IPS-11a (cell line): Measurements from ENCODE around the gene NANS.
"Not testable (repeated sequence)": the region's sequence is repeated elsewhere in the genome, so short reads cannot be mapped to it uniquely, and the experiment has no call there.

Source experiments
- H3K4me3 ChIP-seq: one replicate; pipeline ENCODE4 v1.5.1; 2013; ENCODE audit warnings: low read depth, low read length, control low read depth

The NANS gene

DNA sequence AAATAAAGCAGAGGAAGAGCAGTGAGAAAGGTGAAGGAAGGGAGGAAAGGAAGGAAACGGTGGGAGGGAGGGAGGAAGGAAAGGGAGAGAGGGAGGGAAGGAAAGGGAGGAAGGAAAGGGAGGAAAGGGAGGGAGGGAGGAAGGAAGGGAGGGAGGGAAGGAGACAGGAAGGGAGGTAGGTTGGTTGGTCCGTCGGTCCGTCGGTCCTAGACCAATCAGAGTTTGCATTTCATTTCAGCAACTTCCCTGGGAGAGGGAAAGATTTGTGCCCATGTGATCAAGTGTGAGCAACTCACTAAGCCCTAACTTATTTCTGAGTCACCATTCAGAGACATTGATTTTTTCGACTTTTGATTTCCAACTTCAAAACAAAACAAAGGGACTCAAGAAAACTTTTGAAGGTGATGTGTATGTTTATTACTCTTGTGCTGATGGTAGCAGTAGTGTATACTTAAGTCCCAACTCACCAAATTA is 18.8 kb downstream of the NANS start:
- H3K4me3 ChIP-seq = no peak overlapping the region

DNA sequence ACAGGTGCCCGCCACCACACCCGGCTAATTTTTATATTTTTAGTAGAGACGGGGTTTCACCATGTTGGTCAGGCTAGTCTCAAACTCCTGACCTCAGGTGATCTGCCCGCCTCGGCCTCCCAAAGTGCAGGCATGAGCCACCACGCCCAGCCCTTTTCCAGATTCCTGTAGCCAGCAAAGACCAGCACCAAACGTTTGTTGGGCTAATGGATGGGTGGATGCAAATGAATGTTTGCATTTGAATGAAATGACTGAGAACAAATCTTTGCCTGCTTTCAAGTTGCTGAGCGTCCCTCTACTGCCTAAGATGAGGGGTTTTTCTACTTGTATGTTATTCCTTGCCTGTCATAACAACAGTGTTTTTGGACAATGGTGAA is 20.0 kb downstream of the NANS start:
- H3K4me3 ChIP-seq = not testable (repeated sequence)

DNA sequence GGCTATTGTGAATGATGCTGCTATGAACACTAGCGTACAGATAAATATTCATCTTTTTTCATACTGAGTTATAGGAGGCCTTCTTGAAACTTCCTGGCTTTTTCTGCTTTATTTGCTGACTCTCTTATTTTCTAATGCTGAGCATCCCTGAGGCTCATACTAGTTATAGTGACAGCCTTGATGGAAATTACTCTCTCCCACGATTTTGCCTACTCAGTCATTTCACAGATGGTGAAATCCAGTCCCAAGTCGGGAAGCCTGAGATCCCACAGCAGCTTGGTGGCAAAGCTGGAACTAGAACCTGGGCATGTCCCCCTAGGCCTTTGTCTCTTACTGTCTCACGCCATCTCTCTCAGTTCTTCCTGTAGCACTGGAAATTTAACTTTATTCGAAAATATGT is 22.4 kb downstream of the NANS start:
- no peak overlapping the region for H3K4me3 ChIP-seq

DNA sequence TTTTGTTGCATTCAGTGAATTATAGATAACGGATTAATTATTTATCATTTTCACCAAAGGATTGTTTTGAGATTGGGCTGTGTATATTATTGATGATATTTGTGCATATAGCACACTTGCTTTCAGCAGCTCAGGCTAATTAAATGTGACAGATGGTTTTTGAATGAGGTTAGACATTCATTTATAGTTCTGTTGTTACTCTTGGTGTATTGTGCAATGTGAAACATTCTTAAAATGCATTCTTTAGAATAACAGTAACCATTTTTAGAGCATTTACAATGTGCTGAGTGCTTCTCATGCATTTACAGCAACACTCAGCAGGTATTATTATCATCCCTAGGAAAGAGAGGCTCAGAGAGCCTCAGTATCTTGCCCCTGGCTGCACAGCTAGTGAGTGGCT is 23.8 kb downstream of the NANS start:
- H3K4me3 ChIP-seq = no peak overlapping the region

DNA sequence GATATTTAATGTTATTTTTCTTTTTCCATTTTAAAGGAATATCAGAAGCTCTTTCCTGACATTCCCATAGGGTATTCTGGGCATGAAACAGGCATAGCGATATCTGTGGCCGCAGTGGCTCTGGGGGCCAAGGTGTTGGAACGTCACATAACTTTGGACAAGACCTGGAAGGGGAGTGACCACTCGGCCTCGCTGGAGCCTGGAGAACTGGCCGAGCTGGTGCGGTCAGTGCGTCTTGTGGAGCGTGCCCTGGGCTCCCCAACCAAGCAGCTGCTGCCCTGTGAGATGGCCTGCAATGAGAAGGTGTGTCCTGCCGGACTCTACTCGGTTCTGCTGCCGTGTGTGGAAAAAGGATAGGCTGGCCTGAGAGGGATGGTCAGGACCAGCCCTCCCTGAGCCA is 24.2 kb downstream of the NANS start:
- H3K4me3 ChIP-seq = no peak overlapping the region

DNA sequence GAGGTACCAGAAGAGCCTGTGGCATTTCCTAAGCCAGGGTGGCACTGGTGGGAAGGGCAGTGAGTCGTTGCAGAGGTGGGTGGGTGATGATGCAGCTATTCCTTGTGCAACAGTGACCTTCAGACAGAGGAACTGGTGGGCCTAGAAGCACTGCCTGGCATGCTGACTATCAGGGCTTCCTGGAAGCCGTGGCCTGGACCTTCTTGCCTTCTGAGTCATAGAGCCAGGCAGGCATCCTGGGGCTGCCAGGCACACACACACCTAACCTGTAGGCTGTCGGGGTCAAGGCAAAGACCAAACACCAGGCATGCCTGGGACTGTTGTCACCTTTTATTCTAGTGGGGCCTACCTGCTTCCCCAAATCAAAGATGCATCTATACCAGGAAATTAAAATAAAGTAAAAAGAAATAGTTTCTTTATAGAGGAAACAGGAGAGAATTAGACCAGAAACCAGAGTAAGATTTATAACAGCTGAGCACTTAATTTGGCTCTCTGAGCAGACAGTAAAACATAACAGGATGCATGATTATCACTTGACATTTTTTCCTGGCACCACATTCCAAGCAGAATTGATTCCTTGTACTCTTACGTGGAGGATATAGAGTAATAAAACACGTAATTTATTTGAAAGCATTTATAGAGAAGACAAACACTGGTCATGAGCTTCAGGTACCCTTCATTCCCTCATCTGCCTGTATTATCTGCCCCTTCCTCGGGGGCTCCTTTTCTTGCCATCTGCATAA is 25.1 kb downstream of the NANS start:
- no peak overlapping the region for H3K4me3 ChIP-seq

DNA sequence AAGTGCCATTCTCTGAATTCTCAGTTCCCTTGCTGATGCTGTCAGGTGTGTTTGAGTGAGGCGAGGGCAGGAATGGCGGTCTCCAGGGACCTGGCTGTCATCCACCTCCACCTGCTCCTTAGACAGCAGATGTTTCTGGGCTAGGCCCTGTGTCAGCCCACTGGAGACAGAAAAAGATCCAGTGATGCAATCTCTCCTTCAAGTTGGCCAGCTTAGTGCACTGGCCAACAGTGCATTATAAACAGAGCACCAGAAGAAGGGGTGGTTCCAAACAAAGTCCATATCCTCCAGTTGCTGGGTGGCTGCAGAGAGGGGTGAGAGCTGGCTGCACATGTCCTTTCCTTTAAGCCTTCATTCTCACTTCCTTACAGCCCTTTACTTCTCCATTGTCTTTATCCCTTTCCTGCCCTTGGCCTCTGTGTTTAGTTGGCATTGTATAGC is 26.5 kb downstream of the NANS start:
- H3K4me3 ChIP-seq = no peak overlapping the region

DNA sequence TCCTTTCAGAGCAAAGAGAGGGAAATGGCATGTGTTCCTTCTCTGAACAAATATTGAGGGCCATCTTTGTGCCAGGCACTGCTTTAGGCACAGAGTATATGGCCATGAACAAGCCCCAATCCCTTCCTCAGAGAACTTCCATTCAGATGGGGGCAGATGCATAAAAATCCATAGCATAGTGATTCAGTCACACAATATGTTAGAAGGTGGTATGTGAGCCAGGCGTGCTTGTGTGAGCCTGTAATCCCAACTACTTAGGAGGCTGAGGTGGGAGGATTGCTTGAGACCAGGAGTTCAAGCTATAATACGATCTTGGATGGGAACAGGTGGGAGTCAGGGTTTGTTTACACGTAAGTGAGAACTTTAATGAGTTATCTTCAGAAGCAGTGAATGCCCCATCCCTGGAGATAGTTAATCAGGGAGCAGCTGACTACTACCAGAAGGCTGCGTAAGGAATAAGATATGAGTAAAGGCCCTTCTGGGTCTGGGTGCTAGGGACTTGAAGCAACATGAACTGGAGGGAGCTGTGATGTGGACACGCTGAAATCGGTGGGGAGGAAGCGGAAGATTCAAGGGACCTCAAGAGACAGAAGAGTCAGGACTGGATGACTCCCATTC is 27.1 kb downstream of the NANS start:
- no peak overlapping the region for H3K4me3 ChIP-seq

DNA sequence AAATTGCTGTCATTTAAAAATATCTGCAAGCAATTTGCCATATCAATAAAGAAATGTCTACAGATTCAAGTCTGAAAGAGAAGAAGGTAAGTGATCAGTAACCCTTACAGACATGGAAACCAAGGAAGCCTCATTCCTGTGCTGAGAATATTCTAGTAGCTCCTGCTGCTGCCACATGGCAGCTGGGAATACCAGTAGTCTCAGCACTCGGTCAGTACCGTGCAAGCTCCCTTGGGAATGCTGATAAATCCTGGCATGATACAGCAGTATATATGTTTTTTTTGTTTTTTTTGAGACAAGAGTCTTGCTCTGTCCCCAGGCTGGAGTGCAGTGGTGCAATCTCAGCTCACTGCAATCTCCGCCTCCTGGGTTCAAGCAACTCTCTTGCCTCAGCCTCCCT is 27.9 kb downstream of the NANS start:
- H3K4me3 ChIP-seq = no peak overlapping the region

DNA sequence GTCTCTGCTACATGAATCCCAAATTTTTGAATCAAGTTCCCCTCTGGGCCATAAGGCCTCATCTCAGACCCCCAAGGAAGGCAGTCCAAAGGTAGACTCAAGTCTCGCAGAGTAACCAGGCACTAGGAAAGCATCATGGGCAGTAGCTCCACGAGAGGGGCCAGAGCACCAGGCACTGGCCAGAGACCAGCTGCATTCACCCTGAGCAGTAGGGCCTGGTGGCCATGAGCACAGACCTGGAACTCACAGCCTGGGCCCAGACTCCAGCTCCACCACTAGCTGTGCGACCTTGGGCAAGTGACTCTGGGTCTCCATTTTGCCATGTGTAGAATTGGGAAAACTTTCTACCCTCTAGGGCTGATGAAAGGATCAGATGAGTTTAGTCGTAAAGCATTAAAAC is 28.5 kb downstream of the NANS start:
- no peak overlapping the region for H3K4me3 ChIP-seq

DNA sequence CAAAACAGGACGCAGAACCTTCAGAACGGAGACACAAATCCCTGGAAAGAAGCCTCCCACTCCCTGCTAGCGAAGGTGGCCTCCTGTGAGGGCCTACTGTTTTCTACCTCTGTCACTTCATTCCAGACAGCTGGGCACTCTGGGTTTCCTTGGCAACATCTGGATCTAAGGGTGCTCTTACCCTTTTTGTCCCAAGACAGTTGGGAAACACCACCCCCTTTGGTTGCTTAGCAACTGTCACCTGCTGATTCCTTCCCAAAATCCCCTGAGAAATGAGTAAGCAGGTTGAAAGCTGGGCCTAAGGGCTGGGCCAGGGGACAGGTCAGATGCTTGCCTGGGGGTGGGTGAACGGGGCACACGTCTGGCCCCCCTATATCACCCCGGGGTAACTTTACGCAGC is 29.4 kb downstream of the NANS start:
- no peak overlapping the region for H3K4me3 ChIP-seq

DNA sequence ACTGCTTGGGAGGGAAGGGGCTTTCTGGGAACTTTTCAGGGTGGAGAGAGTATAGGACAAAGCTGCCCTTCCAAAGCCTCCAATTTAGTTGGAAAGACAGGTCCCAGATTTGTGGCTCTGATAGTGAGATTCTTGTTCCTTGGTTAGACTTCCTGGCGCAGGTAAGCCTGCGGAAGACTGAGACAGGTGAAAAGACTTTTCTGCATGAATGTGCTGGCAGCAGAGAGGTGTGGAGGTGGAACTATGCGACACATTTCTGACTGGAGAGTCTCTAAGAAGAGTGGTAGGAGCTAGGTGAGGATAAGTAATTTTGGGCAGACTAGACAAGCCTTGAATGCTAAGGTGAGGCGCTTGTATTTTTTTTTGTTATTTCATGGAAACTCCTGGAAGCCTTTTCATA is 29.9 kb downstream of the NANS start:
- no peak overlapping the region for H3K4me3 ChIP-seq

DNA sequence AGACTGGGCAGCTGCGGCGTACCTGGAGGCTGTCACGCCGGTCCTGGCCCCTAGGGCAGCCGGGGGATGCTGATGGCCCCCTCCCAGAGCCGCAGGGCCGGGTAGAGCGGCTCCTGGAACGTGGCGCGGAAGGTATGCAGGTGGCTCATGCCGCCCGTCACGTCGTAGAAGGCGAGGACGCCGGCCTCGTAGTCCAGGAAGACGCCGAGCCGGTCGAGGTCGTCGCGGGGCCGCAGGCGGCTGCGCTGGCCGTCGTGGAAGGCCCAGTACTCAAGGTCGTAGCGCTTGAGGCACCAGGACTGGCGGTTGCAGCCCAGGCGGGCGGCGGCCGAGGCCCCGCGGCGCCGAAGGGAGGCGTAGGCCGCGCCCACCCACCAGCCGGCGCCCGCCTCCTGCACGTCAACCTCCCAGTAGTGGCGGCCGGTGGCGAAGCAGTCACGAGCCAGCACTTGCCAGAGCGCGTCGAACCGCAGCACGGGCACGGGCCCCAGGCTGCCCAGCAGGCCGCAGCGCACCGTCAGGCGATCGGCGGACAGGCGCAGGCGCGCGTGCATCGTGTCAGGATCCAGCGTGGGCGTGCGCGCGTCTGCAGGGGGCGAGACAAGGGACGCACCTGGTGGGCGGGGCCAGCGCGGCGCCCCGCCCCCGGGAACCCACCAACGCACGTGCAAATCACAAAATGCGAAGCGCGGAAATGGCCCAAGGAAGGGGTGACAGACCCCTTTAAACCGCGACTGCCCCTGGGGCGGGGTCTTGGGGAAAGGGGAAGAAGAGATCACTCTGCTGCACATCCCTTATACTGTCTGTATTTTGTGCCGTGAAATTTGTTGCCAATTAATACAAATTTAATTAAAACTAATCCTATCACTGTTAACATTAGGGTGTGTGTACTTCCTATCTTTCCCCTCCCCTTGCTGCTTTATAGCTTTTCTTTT is 31.2 kb downstream of the NANS start:
- no peak overlapping the region for H3K4me3 ChIP-seq

DNA sequence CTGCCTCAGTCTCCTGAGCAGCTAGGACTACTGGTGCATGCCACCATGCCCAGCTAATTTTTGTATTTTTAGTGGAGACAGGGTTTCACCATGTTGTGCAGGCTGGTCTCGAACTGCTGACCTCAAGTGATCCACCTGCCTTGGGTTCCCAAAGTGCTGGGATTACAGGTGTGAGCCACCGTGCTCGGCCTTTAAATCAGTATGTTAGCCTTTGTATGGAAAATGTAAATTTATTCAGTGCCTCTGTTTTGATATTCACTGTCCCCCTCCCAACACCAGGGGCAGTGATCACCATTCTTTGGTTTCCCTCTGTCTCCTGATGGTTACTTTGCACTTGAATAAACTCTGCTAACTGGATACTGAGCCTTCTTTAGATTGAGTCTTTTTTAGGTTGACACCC is 34.1 kb downstream of the NANS start:
- not testable (repeated sequence) for H3K4me3 ChIP-seq

DNA sequence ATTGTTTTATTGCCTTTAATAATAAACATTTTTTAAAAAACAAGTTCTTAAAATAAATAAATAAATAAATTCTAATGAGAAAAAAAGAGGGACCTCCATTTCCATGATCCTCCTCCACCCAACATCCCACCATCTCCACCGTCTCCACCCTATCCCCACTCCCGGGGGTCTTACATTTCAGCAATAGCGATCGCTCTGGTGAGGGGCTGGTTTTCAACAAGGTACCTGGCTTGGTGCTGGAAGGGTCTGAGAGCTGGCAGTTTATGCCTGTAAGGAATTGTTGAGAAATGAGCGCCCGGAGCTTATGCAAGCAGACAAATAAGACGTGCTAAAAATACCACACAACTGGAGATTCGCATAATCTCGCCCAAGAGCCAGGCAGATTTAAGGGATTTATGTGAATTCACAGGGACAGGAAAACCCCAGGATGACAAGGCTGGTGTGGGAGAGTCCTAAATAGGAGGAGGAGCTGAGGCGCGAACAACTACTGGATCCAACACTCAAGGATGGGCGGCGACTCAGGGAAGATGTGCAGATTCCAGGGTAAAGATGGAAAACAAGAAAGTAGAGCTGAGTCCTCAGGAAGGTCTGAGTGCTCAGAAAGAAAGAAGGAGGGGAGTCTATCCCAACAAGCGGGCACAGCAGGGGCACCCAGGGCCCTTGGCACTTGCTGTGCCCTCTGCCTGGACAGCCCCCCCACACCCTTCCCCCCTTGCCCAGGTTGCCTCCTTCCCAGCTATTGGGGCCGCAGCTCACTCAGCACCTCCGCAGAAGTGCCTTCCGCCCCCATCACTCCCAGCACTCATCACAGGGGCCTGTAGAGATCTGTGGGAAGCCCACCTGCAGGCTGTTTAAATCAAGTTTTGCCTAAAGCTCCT is 35.4 kb downstream of the NANS start:
- no peak overlapping the region for H3K4me3 ChIP-seq

DNA sequence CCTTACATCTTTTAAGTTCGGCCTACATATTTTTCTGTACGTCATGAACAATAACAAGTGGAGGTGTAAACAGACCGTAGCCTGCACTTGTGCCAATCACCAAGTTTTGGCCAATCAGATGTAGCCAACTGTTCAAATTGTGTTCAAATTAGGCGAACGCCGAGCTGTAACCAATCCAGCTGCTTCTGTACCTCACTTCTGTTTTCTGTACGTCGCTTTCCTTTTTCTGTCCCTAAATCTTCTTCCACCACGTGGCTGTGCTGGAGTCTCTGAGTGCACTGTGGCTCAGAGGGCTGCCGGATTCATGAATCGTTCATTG is 36.0 kb downstream of the NANS start:
- no peak overlapping the region for H3K4me3 ChIP-seq

DNA sequence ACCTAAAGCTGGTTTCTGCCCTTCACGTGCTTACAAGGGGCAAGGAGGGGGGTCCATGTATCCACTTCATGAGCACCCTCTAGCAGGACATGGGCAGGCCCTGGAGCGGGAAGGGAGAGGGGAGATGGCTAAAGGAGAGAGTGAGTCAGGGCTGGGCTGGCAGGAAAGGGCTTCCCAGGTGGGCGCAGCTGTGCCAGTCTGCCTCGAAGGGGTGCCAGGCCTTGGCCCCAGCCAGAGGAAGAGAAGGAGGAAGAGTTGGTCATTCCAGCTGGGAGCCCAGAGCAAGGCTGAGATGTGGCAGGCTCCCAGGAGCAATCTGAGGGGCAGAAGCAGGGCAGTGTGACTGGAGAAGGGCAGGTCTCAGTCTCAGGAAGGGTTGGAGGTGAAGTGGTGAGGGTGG is 37.8 kb downstream of the NANS start:
- H3K4me3 ChIP-seq = no peak overlapping the region

DNA sequence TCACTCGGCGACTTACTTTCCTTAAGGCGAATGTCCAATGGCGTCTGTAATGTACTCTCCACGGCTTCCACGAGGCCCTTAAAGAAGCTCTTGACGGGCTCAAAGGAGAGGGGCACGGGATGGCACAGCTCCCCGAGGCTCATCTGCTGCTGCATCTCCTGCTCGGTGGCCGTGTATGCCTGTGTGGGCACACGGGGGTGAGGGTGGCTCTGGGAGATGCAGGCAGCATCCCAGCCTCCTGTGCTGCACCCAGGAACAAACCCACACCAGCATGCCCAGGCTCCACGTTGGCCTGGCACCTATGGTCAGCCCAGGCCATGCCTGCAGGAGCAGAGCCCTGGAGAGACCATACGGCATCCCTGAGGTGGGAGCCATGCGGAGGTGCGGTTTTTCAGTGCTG is 38.3 kb downstream of the NANS start:
- H3K4me3 ChIP-seq = no peak overlapping the region

DNA sequence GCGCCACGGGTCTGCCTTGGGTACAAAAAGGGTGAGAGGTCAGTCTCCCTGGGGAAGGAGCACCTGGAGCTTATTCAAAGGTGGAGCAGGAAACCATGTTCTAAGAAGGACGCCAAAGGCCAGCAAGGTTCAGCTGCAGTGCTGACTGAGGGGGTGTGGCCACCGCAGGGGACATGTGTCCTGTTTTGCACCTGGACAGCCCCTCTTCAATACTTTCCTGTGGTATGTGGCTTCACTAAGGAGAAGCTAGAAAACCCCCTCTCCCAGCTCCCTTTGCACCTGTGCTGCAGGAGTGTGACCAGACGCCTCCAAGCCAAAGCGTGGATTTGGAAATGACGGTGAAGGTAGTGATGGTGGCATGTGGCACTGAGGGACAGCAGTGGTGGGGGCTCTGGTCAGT is 38.9 kb downstream of the NANS start:
- H3K4me3 ChIP-seq = no peak overlapping the region

DNA sequence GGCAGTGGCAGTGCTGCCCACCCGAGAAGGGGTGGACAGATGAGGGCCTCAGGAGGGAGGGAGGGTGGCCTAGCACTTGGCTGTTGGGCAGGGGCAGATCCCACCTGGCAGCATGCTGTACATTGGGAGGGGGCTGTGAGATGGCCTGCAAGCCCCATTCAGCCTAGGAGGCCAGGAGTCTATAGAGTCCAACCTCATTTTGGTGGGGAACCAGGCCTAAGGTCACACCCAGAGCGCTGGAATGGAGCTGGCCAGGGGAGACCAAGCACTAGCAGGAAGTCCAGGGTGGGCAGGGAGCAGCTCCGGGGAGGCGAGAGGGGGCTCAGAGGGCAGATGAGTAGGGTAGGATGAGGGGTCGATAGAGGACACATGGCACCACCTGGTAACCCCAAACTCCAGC is 39.6 kb downstream of the NANS start:
- H3K4me3 ChIP-seq = no peak overlapping the region

DNA sequence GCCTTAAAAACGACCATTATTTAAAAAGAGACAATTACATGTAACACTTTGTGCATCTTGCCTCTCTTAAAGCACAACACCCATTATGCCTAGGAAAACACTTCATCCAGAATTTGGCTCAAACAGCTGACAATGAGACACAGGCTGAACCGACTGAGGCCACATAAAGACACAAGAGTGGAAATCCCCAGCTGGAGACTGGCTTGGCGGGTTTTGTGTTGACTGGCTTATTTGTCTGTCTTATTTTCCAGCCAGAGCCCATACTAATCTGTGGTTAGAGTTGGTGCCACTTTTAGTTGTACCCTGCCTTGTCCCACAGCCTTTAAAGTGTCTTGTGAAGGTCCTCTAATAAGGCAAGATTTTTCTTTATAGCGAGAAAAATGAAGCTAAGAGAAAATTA is 41.3 kb downstream of the NANS start:
- H3K4me3 ChIP-seq = no peak overlapping the region
